IMR-90 (cell line): ENCODE data around the gene NRXN2. TPM values are rescaled to one million over a fixed set of nuclear protein-coding genes. Genes with fewer than 3 reads are reported as not detected.
A peak's percentile ranks its signal among the peaks of the same experiment; 100 is the strongest.

Experiments
- ATAC-seq: fragments of 200-7000 bp; cut with Tn5 transposase; 2 replicates; pipeline ENCODE4 v1.9.1; 2020; ENCODE audit warnings: low read depth, mild to moderate bottlenecking, moderate library complexity
- BruUV-seq: library from RNA; stranded (reverse); fragments of 400-500 nt; replicated peaks from 2 replicates; lab custom pipeline; 2021; lab: Mats Ljungman, UMichigan
- CTCF ChIA-PET: fragments of 300-600 bp; formaldehyde crosslinking; extraction: SDS; loops from one replicate; lab custom pipeline; 2021; ENCODE audit warnings: antibody characterized with exemption; lab: Yijun Ruan, JAX
- POLR2A ChIA-PET: fragments of 300-600 bp; sonication (Branson Sonifier 250); formaldehyde crosslinking; loops from one replicate; lab custom pipeline; 2022; ENCODE audit warnings: antibody characterized with exemption; ENCODE audit not compliant: unreplicated experiment; lab: Charles Lee
- DNase-seq: peaks from one replicate; pipeline ENCODE4 v3.0.0; 2013
- H2AFZ ChIP-seq: replicated peaks from 2 replicates; pipeline ENCODE3; 2013; ENCODE audit warnings: low read length, mild to moderate bottlenecking; ENCODE audit not compliant: poor library complexity
- H2AK5ac ChIP-seq: 2 replicates; pipeline ENCODE4 v1.6.1; 2013; ENCODE audit warnings: low read depth, low read length, inconsistent platforms
- H2AK9ac ChIP-seq: replicated peaks from 2 replicates; pipeline ENCODE3; 2013; ENCODE audit warnings: mild to moderate bottlenecking, low read depth, low read length, moderate library complexity; ENCODE audit not compliant: poor library complexity
- H2BK120ac ChIP-seq: 2 replicates; pipeline ENCODE4 v1.6.1; 2013; ENCODE audit warnings: low read depth, low read length, inconsistent platforms
- H2BK15ac ChIP-seq: 3 replicates; pipeline ENCODE4 v1.6.1; 2013; ENCODE audit warnings: low read depth, low read length, inconsistent platforms
- H2BK20ac ChIP-seq: 2 replicates; pipeline ENCODE4 v1.6.1; 2013; ENCODE audit warnings: low read depth, mild to moderate bottlenecking, inconsistent platforms, low read length, moderate library complexity
- H2BK5ac ChIP-seq: 2 replicates; pipeline ENCODE4 v1.6.1; 2013; ENCODE audit warnings: mild to moderate bottlenecking, low read depth, low read length, inconsistent platforms; ENCODE audit not compliant: poor library complexity, severe bottlenecking
- H3K14ac ChIP-seq: replicated peaks from 2 replicates; pipeline ENCODE4 v1.6.1; 2013; ENCODE audit warnings: low read depth, low read length, inconsistent platforms
- H3K18ac ChIP-seq: 2 replicates; pipeline ENCODE4 v1.6.1; 2013; ENCODE audit warnings: low read depth, low read length, control low read depth
- H3K23ac ChIP-seq: 2 replicates; pipeline ENCODE4 v1.6.1; 2013; ENCODE audit warnings: low read depth, low read length, inconsistent platforms
- H3K27ac ChIP-seq: 2 replicates; pipeline ENCODE4 v1.5.1; 2013; ENCODE audit warnings: mild to moderate bottlenecking, control low read depth, low read length; ENCODE audit not compliant: insufficient read depth
- H3K27me3 ChIP-seq: 2 replicates; pipeline ENCODE4 v1.6.1; 2013; ENCODE audit warnings: low read length; ENCODE audit not compliant: control insufficient read depth, insufficient read depth
- H3K36me3 ChIP-seq: 2 replicates; pipeline ENCODE4 v1.6.1; 2013; ENCODE audit warnings: low read length, mixed read lengths; ENCODE audit not compliant: control insufficient read depth, insufficient read depth
- H3K4ac ChIP-seq: 2 replicates; pipeline ENCODE4 v1.6.1; 2013; ENCODE audit warnings: low read depth, low read length, inconsistent platforms
- H3K4me1 ChIP-seq: 2 replicates; pipeline ENCODE4 v1.6.1; 2013; ENCODE audit warnings: low read length, mixed read lengths; ENCODE audit not compliant: control insufficient read depth, insufficient read depth
- H3K4me2 ChIP-seq: 2 replicates; pipeline ENCODE4 v1.6.1; 2013; ENCODE audit warnings: low read depth, mild to moderate bottlenecking, control low read depth, low read length, moderate library complexity
- H3K4me3 ChIP-seq: 2 replicates; pipeline ENCODE4 v1.5.1; 2013; ENCODE audit warnings: low read depth, mild to moderate bottlenecking, control low read depth, low read length, moderate library complexity; ENCODE audit not compliant: insufficient read depth
- H3K56ac ChIP-seq: 2 replicates; pipeline ENCODE4 v1.6.1; 2013; ENCODE audit warnings: low read length, inconsistent platforms; ENCODE audit not compliant: insufficient read depth; ENCODE audit errors: extremely low read depth
- H3K79me1 ChIP-seq, 2 experiments: 2 replicates each; pipeline ENCODE4 v1.6.1; 2013; ENCODE audit warnings: low read length in 2 of 2, inconsistent platforms in 1 of 2, low read depth in 1 of 2
- H3K9ac ChIP-seq: 2 replicates; pipeline ENCODE4 v1.6.1; 2013; ENCODE audit warnings: low read depth, low read length, control low read depth
- H3K9me1 ChIP-seq: 2 replicates; pipeline ENCODE4 v1.6.1; 2013; ENCODE audit warnings: low read length, inconsistent platforms; ENCODE audit not compliant: insufficient read depth
- H3K9me3 ChIP-seq: 2 replicates; pipeline ENCODE4 v1.6.1; 2013; ENCODE audit warnings: low read length; ENCODE audit not compliant: control insufficient read depth, insufficient read depth
- H4K20me1 ChIP-seq: 2 replicates; pipeline ENCODE4 v1.6.1; 2013; ENCODE audit warnings: low read length, inconsistent platforms; ENCODE audit not compliant: insufficient read depth
- H4K5ac ChIP-seq: 2 replicates; pipeline ENCODE4 v1.6.1; 2013; ENCODE audit warnings: mild to moderate bottlenecking, low read depth, low read length, control low read depth
- H4K8ac ChIP-seq, 2 experiments: 2 replicates each; pipeline ENCODE4 v1.6.1; 2013; ENCODE audit warnings: low read depth in 2 of 2, low read length in 2 of 2, control low read depth in 1 of 2, inconsistent platforms in 1 of 2
- H4K91ac ChIP-seq: 2 replicates; pipeline ENCODE4 v1.6.1; 2013; ENCODE audit warnings: low read depth, low read length, inconsistent platforms; ENCODE audit not compliant: insufficient read depth
- MAZ ChIP-seq: IDR thresholded peaks from 2 replicates; pipeline ENCODE4 v1.6.1; 2012; ENCODE audit warnings: low read depth, mild to moderate bottlenecking, low read length, improper control_type of control experiment, moderate library complexity, borderline replicate concordance
- NFE2L2 ChIP-seq: fragments of 150-350 bp; IDR thresholded peaks from 2 replicates; pipeline ENCODE4 v1.6.1; 2016; ENCODE audit warnings: low read depth, mild to moderate bottlenecking, low read length
- POLR2A ChIP-seq: IDR thresholded peaks from 2 replicates; pipeline ENCODE4 v1.6.1; 2012; ENCODE audit warnings: mild to moderate bottlenecking, low read depth, low read length
- SMC3 ChIP-seq: fragments of 150-350 bp; IDR thresholded peaks from 2 replicates; pipeline ENCODE4 v1.6.1; 2016; ENCODE audit warnings: low read depth, mild to moderate bottlenecking, antibody characterized with exemption, low read length, moderate library complexity
- WGBS, 2 experiments: methylation state at CpG; one replicate each; pipeline versions ENCODE4 v1.1.5 to v1.1.7; 2013; ENCODE audit warnings: missing lambda C conversion rate in 2 of 2; ENCODE audit not compliant: insufficient read length in 1 of 2; ENCODE audit errors: extremely low coverage in 2 of 2; 5-methylcytosine and 5-hydroxymethylcytosine counted together
- dilution Hi-C: fragments of 300-500 bp; cut with HindIII; formaldehyde crosslinking; loops from one replicate; pipeline ENCODE4 v1.14.3; 2018; ENCODE audit warnings: low sequenced_read_pairs; ENCODE audit not compliant: unreplicated experiment
- in situ Hi-C: fragments of 300-500 bp; cut with MboI; formaldehyde crosslinking; loops from 3 replicates; pipeline ENCODE4 v1.14.3; 2019; ENCODE audit warnings: low sequenced_read_pairs, inconsistent platforms, mixed read lengths
- intact Hi-C: fragments of 100-400 bp; cut with micrococcal nuclease; formaldehyde crosslinking; loops from 2 replicates; pipeline ENCODE4 v1.10.0; 2022
- polyA plus RNA-seq, 3 experiments: library from polyadenylated mRNA; depleted of rRNA; stranded (reverse); fragments of >200 nt; gene quantifications; 2 replicates each; pipeline ENCODE4 v1.2.3, GENCODE V29; 2012; ENCODE audit warnings: low replicate concordance in 1 of 3
- total RNA-seq: library from RNA; depleted of rRNA; stranded (reverse); fragments of >200 nt; gene quantifications from 2 replicates; pipeline ENCODE4 v1.2.3, GENCODE V29; 2012
- TF ChIP-seq, protein P1 (sequence below): fragments of 150-350 bp; IDR thresholded peaks from 2 replicates; pipeline ENCODE4 v1.6.1; 2017; ENCODE audit warnings: mild to moderate bottlenecking, antibody characterized with exemption, low read length, low read depth

Gene NRXN2
- total and polyA plus RNA-seq, 2 of the 4 experiments (the other 2 are of a cell fraction) = 0.18 to 0.22 TPM

DNA sequence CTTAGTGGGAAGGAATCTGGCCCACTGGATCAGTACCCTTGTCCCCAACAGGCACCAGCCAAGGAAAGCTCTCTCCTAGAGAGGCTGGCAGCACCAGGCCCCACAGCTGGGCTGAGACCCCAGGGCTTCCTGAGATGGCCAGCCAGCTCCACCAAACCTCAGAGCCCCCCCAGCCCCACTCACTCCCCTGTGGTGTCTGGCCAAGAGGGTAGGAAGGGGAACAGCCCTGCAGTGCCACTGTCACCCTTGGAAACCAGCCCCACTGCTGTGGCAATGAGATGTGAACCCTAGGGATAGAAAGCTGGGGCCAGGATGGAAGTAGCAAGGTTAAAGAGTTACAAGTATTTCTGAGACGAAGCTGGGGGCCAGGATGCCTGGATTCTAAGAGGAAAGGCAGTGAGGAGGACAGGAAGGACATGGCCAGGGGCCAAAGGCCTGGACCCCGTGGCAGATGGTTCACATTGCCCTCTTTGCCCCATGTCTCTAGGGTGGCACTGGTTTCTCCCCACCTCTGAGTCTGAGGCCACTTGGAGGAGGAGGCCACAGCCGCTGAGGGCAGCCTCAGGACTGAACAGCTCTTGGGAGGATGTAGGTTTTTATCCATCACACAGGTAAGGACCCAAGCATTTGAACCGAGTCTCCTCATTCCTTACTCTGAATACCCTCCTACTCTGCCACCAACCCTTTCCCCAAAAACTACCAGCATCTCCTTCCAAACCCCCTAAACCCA lies 28.8 kb downstream of the NRXN2 start:
- Histone ChIP-seq H4K91ac (no peak overlapping the region), H2AK5ac (no peak overlapping the region), H3K4me1 (no peaks in the 10 kb centered on the region), H3K27ac (no peak overlapping the region), H2BK120ac (no peak overlapping the region), H3K9me3 (no peaks in the 10 kb centered on the region), H2BK5ac (no peak overlapping the region), H4K20me1 (no peaks in the 10 kb centered on the region), H2AK9ac (peak overlapping the region; percentile 88), H2BK20ac (no peak overlapping the region), H3K56ac (no peak overlapping the region), H3K4me3 (no peak overlapping the region), H3K36me3 (no peaks in the 10 kb centered on the region), H3K23ac (no peak overlapping the region), H3K79me1 (no peaks in the 10 kb centered on the region), H2AFZ (no peak overlapping the region), H2BK15ac (no peak overlapping the region), H3K4ac (no peak overlapping the region), H3K9me1 (0 out of 2 replicates have a peak, but pooled peaks cover 2% of the 10 kb centered on the region), H3K9ac (no peak overlapping the region), H4K8ac (no peak overlapping the region), H3K4me2 (no peak overlapping the region), H4K5ac (no peak overlapping the region), H3K14ac (no peak overlapping the region), H3K27me3 (peaks cover 91% of the 10 kb centered on the region), H3K18ac (no peak overlapping the region)
- in situ Hi-C loops (no loop called here), intact Hi-C loops (no loop called here), dilution Hi-C loops (no loop called here)
- no TSS peak for BruUV-seq
- TF ChIP-seq, protein P1, sequence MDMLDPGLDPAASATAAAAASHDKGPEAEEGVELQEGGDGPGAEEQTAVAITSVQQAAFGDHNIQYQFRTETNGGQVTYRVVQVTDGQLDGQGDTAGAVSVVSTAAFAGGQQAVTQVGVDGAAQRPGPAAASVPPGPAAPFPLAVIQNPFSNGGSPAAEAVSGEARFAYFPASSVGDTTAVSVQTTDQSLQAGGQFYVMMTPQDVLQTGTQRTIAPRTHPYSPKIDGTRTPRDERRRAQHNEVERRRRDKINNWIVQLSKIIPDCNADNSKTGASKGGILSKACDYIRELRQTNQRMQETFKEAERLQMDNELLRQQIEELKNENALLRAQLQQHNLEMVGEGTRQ = no peak
- TF ChIP-seq MAZ = no peak
- no peak for TF ChIP-seq POLR2A
- no peak for TF ChIP-seq NFE2L2
- TF ChIP-seq SMC3 = no peak
- ATAC-seq (no peak), DNase-seq (no peak)
- 15% methylated on average over 2 of the region's 4 CpGs; no CpG with 5 or more reads in 1 of the 2 experiments for WGBS, 2 experiments
- CTCF ChIA-PET = no interaction called here
- POLR2A ChIA-PET = no interaction called here
